GM15510 (cell line): ENCODE data around the gene UNC5B.

ENCODE experiments used
- POLR2A ChIP-seq: IDR thresholded peaks from 3 replicates; pipeline ENCODE4 v1.6.1; 2011; ENCODE audit warnings: borderline replicate concordance; ENCODE audit not compliant: insufficient read length; ENCODE audit errors: extremely low read depth

Gene UNC5B

DNA sequence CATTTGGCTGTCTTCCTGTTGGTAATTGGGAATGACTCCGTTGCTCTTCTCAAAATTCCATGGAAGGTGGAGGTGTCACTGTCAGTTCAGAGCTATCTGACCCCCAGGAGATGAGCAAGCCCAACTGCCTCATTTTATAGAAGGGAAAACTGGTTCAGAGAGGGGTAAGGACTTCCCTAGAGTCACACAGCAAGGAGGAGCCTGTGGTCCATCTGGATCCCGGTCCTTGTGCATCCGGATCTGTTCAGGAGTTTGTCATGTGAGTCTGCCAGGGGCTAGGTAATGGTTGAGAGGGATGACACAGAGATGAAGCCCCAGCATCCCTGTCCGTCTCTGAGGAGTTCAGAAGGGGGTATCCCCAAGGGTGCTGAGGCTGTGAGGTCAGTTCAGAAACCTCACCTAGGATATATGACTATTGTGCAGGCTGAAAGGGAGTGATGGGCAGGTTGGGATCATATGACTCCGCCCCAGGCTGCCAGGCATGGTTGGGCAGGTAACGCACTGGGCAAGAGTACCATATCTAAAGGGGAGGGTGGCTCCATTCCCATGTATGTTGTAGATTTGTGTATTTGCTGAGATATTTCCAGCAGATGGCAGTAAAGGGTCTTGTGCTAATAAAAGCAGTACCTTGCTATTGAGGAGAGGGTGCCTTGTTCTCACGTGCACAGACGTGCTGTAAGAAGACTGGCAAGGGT lies 90.7 kb downstream of the UNC5B start:
- TF ChIP-seq POLR2A: no peak

DNA sequence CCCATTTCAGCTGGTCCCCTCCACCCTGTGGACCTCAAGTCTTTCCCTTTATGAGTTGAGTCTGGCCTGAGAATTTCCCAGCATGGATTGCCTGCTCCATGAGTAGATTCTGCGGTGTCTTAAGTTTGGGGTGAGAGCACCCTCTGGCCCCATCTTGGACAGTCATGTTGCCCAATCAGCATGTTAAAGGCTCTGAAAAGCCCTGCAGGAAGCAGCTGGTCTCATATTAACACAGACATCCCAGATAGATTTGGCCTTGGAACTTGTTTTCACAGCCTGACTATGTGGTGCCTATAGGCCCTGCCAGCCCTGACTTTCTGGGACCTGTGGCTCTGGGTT lies 91.2 kb downstream of the UNC5B start:
- TF ChIP-seq POLR2A: no peak

DNA sequence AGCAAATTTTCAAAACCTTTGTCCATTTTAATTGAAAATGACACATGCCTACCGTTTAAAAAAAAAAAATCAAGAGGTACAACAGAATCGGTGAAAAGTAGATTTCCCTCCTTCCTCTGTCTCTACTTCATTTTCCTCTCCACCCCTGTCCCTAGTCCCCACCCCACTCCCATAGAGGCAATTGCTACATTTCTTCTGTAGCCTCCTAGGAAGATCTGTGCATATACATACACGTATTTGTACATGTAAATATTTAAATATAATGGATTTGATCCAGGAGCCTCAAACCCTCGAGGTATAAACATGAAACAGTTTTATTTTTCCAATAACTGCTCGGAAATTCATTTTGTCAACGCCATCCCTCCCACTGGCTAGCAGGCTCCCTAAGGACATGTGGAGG lies 92.5 kb downstream of the UNC5B start:
- TF ChIP-seq POLR2A: no peak

GRCh38 chr10:71306979-71307378 lies 94.6 kb downstream of the UNC5B start:
- TF ChIP-seq POLR2A: no peak

- no peak for TF ChIP-seq POLR2A
Observed at GRCh38 chr10:71307469-71308085, 95.2 kb downstream of the UNC5B start.

DNA sequence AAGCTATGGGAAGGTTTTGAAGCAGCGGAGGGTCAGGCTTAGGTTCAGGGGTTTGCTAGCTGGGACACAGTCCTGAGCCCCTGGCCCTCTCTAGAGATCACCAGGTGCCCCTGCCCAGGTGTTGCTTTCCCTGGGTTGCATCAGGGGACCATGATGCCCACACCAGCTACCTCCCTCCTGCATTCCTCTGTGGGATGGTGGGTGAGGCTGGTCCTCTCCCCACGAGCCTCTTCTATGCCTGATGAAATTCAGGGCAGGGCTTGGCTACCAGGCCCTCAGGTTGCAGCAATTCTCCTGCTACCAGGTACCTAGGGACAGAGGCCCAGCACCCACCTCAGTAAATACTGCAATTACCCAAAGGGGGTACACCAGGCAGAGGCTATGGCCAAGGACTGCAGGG lies 95.9 kb downstream of the UNC5B start:
- TF ChIP-seq POLR2A: no peak

DNA sequence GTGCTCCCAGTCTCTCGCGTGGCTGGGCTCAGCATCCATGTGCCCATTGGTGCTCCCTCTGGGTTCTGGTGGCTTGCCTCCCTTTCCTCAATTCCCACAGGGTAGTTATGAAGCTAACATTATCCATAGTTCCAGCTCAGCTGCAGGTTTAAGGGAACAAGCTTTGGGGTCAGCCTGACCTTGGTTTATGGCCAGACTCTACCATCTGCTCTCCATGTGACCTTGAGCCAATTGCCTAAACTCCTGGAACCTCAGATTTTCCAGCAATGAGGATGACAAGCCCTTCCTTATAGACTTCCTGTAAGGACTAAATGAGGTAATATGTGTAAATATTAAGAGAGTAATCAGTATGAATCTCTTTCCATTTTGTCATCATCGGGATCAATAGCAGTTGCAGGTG lies 96.6 kb downstream of the UNC5B start:
- no peak for TF ChIP-seq POLR2A

DNA sequence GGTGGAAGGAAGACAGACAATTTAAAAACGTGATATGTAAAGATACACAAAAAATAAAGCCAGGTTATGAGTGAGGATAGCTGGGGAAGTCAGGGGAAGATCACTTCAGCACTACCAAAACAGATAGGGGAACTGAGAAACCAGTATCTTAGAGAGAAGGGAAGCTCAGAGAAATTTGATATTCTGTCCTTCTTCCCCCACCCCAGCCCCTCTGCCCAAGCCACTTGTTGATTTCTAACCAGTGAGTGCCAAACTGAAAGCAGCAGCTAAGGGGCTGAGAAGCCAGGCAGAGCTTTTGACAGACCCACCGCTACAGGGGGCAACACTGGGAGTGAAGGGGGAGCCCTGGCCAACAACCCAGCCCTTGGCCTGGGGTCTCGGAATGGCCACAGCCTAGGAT lies 97.5 kb downstream of the UNC5B start:
- TF ChIP-seq POLR2A: no peak

- TF ChIP-seq POLR2A: no peak
Observed at GRCh38 chr10:71312220-71312619, 99.8 kb downstream of the UNC5B start.

GRCh38 chr10:71312811-71313789 lies 100.7 kb downstream of the UNC5B start:
- TF ChIP-seq POLR2A: no peak

GRCh38 chr10:71314028-71314693 lies 101.8 kb downstream of the UNC5B start:
- no peak for TF ChIP-seq POLR2A

- TF ChIP-seq POLR2A: no peak
Observed at GRCh38 chr10:71314694-71315225, 102.4 kb downstream of the UNC5B start.

DNA sequence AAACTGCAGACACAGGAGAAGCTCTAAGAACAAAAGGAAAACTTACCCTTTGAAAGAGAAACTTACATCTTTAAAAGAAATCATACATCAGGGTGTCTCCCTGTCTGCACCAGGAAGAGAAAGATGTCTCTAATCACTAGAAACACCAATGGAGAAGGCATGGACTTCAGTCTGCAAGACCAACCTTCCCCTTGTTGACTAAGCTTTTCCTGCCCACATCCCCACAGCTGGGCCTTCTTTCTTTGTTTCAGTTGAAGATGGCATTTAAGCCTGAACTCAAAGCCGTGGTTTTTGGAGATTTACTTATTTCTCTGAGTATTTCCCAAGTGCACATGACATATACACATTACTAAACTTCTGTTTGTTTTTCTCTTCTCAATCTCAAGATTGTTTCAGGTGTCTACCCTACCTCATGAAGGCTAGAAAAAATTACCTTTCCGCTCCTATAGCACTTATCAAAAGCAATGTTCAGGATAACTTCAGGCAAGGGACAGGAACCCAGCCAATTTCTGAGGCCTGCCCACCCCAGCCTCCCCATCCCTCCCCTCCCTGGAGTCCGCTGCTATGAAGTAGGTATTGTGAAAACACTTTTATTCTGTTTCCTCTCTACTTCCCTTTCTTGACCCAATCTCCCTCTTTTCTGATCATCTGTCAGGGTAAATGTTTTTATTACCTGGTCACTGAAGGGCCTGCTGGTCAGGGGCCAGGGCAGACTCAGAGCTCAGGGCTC lies 103.9 kb downstream of the UNC5B start:
- TF ChIP-seq POLR2A: no peak

DNA sequence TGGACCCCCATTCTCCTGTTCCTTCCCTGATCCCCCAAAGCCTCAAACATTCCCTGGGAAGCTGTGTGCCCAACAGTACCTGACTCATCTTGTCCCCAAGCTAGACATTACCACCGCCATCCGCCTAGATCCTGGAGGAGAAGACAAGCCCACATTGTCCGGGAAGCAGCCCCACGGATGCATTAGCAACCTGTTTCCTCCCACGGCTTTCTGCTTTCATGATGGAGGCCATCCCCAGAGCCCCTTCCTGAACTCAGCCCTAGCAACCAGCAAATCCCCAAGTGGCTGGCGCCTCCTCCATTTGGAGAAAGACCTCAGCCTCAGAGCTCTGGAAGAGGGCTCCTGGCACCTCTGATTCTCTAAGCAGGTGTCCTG lies 104.4 kb downstream of the UNC5B start:
- no peak for TF ChIP-seq POLR2A

DNA sequence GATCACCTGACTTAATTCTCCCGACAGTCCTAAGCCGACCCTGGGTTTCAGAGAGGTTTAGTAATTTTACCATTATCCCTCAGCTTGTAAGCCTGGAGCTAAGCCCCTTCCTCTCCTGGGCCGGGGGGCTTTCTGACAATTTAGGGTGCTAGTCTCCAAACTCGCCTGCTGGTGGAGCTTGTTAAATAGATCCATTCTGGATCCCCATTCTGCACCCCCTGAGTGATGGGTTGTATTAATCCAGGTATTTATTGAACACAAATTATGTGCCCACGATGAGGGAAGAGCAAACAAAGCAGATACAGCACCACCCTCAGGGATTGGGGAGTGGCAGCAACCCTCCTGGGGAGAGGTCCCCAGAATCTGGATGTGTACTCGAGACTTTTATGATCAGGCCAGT lies 105.4 kb downstream of the UNC5B start:
- TF ChIP-seq POLR2A: no peak
